Ectodermal cell (in vitro differentiated cells): Measurements from ENCODE around the gene GRAP.
"Not testable (repeated sequence)": the region's sequence is repeated elsewhere in the genome, so short reads cannot be mapped to it uniquely, and the experiment has no call there.

Experiments used
- H3K27ac ChIP-seq: 2 replicates; pipeline ENCODE4 v1.7.0; 2013; ENCODE audit warnings: mild to moderate bottlenecking, low read depth, low read length; ENCODE audit not compliant: insufficient read depth, poor library complexity, severe bottlenecking
- H3K27me3 ChIP-seq: 2 replicates; pipeline ENCODE4 v1.7.0; 2013; ENCODE audit warnings: mild to moderate bottlenecking, low read length; ENCODE audit not compliant: insufficient read depth, control insufficient read depth, poor library complexity, severe bottlenecking
- H3K36me3 ChIP-seq: one replicate; pipeline ENCODE4 v1.7.0; 2013; ENCODE audit warnings: low read length; ENCODE audit not compliant: control insufficient read depth, insufficient read depth
- H3K4me1 ChIP-seq: one replicate; pipeline ENCODE4 v1.7.0; 2013; ENCODE audit warnings: low read length; ENCODE audit not compliant: control insufficient read depth, insufficient read depth
- H3K4me3 ChIP-seq: 2 replicates; pipeline ENCODE4 v1.7.0; 2013; ENCODE audit warnings: low read depth, low read length, control low read depth; ENCODE audit not compliant: insufficient read depth
- H3K9me3 ChIP-seq: 2 replicates; pipeline ENCODE4 v1.7.0; 2013; ENCODE audit warnings: mild to moderate bottlenecking, low read length, moderate library complexity; ENCODE audit not compliant: control insufficient read depth
- WGBS, 2 experiments: methylation state at CpG; one replicate each; pipeline ENCODE4 v1.1.7; 2013; ENCODE audit warnings: missing lambda C conversion rate in 2 of 2; 5-methylcytosine and 5-hydroxymethylcytosine counted together

GRAP gene

GRCh38 chr17:19024101-19025078, 22.4 kb downstream of the GRAP start:
- Histone ChIP-seq H3K36me3 (no peaks in the 10 kb centered on the region), H3K27me3 (no peaks in the 10 kb centered on the region), H3K9me3 (no peaks in the 10 kb centered on the region), H3K4me1 (no peaks in the 10 kb centered on the region), H3K27ac (no peak overlapping the region), H3K4me3 (no peak overlapping the region)
- 93 to 94% methylated on average over 22 of the region's 22 CpGs for WGBS, 2 experiments

DNA sequence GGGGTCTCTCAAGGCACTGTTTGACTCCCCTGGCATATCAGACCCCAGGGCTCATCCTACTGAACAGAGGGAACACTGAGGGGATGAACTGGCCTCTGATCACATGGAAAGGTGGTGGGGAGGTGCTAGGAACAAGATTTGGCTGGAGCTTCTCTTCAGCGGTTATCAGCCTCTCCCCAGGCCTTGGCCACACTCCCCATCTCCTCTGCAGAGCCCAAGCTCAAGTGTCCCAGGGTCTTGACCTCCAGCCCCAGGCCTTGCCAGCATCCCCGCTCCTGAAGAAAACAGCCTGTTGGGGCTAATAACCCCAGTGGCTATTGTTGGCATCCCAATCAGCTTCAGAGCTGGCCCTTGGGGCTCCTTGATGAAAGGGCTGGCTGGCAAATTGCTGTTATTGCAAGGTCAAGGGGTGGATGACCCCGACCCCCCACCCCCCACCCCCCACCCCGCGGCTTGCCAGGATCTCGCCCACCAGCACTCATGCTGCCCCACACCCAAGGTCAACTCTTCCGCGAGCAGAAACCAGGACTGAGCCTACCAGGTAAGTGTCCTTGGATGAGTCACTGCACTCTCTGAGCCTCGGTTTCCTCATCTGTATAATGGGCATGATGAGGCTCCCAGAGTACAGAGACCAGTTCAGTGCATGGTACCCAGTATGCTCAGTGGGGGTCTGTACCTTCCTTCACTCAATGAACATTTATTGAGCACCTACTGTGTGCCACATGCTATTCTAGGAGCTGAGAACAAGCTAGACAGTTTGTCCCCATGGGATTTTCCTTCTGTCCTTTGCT, 23.4 kb downstream of the GRAP start:
- H3K36me3 ChIP-seq = no peaks in the 10 kb centered on the region
- no peak overlapping the region for H3K4me3 ChIP-seq
- WGBS, 2 experiments = 82 to 85% methylated on average over 8 of the region's 9 CpGs
- no peak overlapping the region for H3K27ac ChIP-seq
- no peaks in the 10 kb centered on the region for H3K9me3 ChIP-seq
- H3K4me1 ChIP-seq = no peaks in the 10 kb centered on the region
- H3K27me3 ChIP-seq = no peaks in the 10 kb centered on the region

- Histone ChIP-seq H3K36me3 (no peaks in the 10 kb centered on the region), H3K4me3 (no peak overlapping the region), H3K27me3 (no peaks in the 10 kb centered on the region), H3K9me3 (no peaks in the 10 kb centered on the region), H3K27ac (no peak overlapping the region), H3K4me1 (no peaks in the 10 kb centered on the region)
- WGBS, 2 experiments = 97% methylated on average over 6 of the region's 6 CpGs
Observed at GRCh38 chr17:19022747-19023146, 24.0 kb downstream of the GRAP start.

- Histone ChIP-seq H3K4me3 (no peak overlapping the region), H3K27me3 (no peaks in the 10 kb centered on the region), H3K9me3 (no peaks in the 10 kb centered on the region), H3K4me1 (no peaks in the 10 kb centered on the region), H3K36me3 (no peaks in the 10 kb centered on the region), H3K27ac (no peak overlapping the region)
- 96% methylated on average over 5 of the region's 5 CpGs for WGBS, 2 experiments
Observed at GRCh38 chr17:19022128-19022527, 24.6 kb downstream of the GRAP start.

- Histone ChIP-seq H3K4me3 (no peak overlapping the region), H3K9me3 (no peaks in the 10 kb centered on the region), H3K27me3 (no peaks in the 10 kb centered on the region), H3K4me1 (no peaks in the 10 kb centered on the region), H3K36me3 (no peaks in the 10 kb centered on the region), H3K27ac (no peak overlapping the region)
- 94% methylated on average over 24 of the region's 24 CpGs for WGBS, 2 experiments
Observed at GRCh38 chr17:19021622-19022083, 25.1 kb downstream of the GRAP start.

DNA sequence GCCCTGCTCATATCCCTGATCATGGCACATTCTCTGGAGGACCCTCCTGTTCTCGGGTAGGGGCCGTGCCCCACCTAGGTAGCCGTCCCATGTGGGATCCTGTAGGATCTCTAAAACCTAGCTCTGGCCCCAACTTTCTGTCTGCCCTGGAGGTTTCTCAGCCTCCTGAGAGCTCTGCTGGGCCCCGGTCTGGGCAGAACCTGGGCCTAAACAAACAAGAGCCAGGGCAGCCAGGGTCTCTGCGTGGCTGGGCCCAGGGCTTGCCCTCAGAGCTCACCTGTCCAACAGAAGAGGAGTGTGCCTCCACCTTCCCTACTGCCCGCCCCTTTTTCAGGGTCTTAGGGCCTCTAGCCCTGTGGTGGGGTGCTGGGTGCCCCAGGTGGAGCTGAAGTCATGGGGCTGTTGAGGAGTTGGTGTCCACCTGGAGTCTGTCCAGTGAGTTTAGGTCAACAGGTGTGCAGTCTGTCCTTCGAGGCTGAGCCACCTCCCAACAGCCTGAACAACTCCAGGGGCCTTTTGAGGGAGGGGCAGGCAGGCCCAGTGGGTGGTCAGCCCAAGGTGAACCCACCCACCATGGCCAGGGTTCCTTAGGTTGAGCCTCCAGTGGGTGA, 25.6 kb downstream of the GRAP start:
- not testable (repeated sequence) for H3K4me1 ChIP-seq, H3K36me3 ChIP-seq, H3K4me3 ChIP-seq, H3K27ac ChIP-seq, H3K27me3 ChIP-seq, H3K9me3 ChIP-seq
- WGBS, 2 experiments = 95 to 96% methylated on average over 7 of the region's 7 CpGs

- 93 to 95% methylated on average over 3 of the region's 3 CpGs for WGBS, 2 experiments
- H3K4me3 ChIP-seq = no peak overlapping the region
- no peaks in the 10 kb centered on the region for H3K9me3 ChIP-seq
- H3K36me3 ChIP-seq = no peaks in the 10 kb centered on the region
- no peaks in the 10 kb centered on the region for H3K27me3 ChIP-seq
- no peak overlapping the region for H3K27ac ChIP-seq
- H3K4me1 ChIP-seq = no peaks in the 10 kb centered on the region
Observed at GRCh38 chr17:19020016-19020415, 26.7 kb downstream of the GRAP start.

DNA sequence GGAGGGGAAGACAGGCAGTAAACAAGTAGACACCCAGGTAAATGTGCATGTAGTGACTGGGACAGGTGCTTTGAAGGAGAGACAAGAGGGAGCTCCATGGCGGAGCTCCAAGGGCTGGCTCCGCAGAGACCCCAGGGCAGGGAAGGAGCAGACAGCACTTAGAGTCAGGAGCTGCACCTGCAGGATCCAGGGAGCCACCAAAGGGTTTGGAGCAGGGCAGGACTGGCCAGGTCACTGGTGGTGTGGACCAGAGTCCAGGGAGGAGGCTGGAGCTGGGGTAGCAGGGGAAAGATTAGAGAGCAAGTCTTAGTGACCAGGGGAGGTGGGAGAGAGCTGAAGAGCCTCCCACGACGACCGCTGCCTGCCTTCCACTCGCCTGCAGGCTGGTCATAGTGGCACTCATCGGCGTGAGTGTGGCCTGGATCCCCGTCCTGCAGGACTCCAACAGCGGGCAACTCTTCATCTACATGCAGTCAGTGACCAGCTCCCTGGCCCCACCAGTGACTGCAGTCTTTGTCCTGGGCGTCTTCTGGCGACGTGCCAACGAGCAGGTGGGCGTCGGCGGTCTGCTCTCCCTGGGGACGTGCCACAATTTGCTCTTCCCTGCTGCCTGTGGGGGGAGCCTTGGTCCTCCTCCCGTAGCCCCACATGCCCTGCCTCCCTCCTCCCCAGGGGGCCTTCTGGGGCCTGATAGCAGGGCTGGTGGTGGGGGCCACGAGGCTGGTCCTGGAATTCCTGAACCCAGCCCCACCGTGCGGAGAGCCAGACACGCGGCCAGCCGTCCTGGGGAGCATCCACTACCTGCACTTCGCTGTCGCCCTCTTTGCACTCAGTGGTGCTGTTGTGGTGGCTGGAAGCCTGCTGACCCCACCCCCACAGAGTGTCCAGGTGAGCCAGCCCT, 27.5 kb downstream of the GRAP start:
- Histone ChIP-seq H3K4me1 (no peaks in the 10 kb centered on the region), H3K4me3 (no peak overlapping the region), H3K27me3 (no peaks in the 10 kb centered on the region), H3K9me3 (no peaks in the 10 kb centered on the region), H3K36me3 (no peaks in the 10 kb centered on the region), H3K27ac (no peak overlapping the region)
- WGBS, 2 experiments = 79 to 81% methylated on average over 27 of the region's 27 CpGs

- no peak overlapping the region for H3K4me3 ChIP-seq
- no peaks in the 10 kb centered on the region for H3K36me3 ChIP-seq
- H3K9me3 ChIP-seq = no peaks in the 10 kb centered on the region
- no peaks in the 10 kb centered on the region for H3K4me1 ChIP-seq
- 82 to 88% methylated on average over 6 of the region's 6 CpGs for WGBS, 2 experiments
- no peaks in the 10 kb centered on the region for H3K27me3 ChIP-seq
- no peak overlapping the region for H3K27ac ChIP-seq
Observed at GRCh38 chr17:19018600-19018950, 28.2 kb downstream of the GRAP start.
